Measurements from ENCODE around the gene MEN1.

MEN1 gene

DNA sequence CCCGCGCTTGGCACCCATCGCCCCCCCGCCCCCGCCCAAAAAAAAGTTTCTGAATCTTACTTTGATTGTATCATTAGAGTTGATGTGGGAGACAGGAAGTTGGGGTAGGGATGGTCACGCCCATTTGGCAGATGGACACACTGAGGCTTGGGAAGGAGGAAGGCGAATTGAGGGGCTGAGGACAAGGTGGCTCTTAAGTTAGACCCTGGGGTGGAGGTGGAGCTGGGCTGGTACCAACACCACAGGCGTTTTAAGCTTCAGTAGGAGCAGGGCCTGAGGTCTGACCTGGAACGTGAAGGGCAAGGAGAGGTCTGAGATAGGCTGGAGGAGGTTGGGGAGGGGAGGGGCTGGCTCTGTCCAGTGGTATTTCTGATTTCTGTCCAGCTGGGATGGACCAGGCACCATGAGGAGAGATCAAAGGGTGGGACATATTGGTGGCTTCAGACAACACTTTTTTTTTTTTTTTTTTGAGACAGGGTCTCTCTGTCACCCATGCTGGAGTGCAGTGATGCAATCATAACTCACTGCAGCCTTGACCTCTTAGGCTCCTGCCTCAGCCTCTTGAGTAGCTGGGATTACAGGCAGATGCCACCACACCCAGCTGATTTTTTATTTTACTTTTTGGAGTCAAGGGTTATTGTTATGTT is 34.9 kb upstream of the MEN1 start:
- no peak for DNase-seq

DNA sequence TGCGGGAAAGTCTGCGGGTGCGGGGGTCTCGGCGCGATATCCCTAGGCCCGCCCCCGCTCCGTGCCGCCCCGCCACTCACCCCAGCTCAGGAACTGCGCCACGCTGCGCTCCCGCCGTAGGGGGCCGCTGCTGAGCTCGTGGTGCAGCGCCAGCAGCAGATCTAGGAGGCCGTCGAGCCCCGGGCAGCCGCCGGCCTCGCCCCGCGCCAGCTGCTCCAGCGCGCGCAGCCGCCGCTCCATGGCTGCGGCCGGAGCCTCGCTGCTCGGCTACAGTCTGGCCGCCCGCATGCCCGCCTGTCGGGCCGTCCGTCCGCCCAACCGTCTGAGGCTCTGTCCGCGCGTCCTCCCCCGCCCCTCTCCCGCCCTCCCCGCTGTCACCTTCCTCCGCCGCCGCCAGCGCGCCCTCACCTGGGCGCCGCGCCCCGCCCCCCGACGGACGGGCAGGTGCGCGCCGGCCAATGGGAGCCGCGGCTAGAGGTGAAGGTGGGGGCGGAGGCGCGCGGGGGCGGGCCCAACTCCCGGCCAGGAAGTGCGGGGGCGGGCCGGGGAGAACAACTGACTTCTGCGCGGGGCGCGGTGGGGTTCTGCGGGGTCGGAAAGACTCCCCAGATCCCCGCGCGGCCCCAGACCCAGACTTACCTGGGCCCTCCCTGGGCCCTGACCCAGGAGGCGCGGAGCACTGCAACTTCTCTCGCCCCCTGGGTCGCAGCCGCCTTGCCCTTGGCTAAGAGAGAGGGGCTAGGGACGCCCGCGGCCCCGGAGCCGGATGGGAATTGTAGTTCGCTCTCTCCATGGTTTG is 34.2 kb upstream of the MEN1 start, which contains the start of gene CDC42BPG:
CDC42BPG (minus strand) TSS at position 324 of the 799 bp plus-strand sequence; CDS start at position 240, 84 bp downstream.
- DNase-seq = peak; percentile 81

DNA sequence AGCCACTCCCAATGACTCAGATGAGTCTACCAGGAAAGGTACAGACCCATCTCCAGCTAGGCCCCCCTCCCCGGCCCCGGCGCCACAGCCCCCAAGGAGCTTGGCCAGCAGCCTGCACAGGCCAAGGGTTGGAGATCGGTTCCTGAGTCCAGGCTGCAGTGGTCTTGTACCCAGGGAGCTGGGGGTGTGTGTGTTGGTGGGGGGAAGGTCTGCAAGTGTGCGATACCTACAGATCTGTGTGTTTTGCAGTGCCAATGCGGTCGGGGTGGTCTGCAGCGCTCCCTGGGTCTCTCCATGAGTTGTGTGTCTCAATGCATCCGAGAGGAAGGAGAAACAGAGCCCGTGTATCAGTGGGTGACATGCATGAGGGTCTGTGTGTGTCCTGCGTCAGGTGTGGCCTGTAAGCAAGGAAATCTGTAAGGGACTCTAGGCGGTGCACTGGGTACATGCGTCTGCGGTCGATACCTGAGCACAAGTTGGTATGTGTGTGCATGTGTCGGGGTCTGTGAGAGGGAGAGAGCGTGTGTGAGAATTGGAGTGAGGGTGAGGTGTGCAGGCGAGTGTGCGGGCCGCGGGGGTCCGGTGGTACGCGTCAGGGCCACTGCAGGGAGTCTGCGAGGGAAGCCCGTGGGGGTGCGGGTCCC is 33.5 kb upstream of the MEN1 start:
- no peak for DNase-seq

DNA sequence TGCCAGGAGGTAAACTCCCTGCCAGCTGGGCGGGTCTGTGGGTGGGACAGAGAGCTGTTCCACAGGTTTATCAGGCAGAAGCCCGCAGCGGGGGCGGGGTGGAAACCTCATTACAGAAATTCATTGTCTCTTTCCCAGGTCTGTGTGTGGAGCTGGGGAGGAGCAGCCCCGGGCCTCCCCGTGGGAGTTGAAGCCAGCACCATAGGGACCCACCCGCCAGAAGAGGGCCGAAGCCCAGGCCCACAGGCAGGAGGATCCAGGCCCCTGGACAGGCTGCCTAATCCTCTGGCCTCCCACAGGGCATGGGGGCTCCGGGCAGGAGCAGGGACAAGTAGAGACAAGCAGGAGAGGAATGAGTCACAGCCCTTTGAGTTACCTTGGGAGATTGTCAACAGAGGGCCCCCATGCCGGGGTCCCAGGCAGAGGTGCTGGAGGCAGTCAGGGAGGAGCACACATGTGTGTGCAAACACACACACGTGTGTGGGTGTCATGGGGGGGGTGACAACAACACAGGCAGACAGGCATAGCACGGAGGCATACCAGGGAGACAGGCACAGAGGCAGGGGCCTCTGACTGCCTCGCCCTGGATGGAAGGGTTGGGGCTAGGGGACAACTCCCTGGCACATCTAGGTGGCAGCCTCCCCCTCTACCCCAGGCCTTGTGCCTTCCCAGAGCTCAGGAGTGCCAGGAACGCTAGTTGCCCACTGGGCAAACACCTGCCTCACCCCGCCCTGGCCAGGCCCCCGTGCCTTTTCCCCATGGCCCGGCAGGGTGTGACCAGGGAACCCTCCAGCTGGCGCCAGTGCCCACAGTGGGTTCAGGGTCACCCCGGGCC is 32.7 kb upstream of the MEN1 start:
- DNase-seq = no peak

DNA sequence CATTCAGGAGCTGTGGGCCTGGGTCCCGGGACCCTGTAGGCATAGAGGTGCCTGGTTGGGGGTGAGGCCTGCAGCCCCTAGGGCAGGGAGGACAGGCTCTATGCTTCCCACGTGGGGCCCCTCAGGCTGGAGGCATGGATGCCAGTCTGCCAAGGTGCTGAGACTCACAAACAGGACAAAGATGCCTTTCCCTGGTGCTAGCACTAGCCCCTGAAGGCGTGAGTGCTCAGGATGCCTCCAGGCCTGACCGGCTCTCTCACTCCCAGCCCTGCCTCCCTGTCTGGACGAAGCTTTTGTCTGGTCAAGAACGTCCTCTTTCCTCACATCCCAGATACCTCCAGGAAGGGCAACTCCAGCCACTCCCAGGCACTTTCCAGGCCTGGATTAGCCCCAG is 32.0 kb upstream of the MEN1 start:
- DNase-seq = no peak

DNA sequence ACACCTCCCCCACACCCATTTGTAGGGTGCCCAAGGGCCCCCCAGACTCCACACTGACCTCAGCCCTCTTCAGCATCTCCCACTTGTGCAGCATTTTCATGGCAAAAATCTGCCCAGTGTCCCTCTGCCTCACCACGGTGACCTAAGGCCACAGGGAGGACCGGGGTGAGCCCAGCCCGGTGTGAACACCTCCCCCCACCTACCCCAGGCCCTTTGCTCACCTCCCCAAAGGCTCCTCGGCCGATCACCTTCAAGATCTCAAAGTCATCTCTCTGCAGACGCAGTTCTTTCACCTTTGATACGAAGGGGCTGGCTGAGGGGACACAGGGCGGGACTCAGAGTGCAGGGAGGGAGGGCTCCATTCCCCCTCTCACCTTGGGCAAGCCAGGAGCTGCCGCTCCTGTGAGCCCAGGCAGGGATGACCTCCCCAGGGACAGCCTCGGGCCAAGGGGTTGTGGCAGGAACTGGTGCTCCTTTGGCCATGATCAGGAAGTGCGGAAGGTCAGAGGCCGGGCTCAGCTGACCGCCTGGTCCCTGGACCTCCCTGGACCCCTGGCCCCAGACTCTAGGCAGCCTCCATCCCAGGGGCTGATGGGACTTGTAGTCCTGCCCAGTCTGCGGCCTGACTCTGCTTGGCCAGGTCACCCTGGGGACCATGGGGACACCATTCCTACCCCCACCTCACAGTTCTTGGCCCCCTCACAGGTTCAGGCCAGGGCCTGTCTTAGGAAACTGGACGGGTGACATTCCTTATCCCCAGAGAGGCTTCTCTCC is 31.4 kb upstream of the MEN1 start:
- DNase-seq = no peak

DNA sequence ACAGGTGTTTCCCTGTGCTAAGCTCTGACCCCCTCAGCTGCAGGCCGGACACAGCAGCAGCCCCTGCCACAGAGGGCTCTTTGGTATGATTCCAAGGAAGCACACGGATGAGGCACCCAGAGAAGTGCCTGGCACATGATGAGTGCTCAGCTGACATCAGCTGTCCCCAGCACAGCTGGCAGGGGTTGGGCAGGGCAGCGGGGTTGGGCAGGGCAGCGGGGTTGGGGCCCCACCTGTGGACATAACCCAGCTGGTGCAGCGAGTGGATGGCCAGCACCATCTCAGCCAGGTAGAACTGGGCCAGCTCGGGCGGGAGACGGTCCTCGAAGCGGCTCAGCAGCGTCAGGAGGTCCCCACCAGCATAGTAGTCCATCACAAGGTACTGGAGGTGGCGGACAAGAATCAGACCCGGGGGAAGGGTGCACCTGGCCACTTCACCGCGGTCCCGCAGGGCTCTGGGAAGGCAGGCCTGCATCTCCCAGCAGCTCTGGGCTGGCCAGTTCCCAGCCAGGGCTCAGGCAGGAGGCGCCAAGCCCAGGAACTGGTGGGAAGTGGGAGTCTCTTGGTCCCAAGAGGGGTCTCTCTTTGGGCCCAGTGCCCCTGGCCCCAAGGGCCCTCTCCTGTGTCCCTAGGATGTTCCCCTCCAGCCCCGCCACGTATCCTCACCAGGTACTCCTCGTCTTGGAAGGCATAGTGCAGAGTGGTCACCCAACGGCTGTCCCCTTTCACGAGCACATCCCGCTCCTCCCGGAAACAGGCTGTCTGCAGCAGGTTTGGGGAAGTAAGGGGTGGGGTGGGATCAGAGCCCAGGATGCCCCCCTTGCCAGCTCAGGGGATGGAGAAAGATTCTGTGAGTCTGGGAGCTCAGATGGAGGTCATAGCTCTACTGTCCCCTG is 29.8 kb upstream of the MEN1 start:
- DNase-seq = peak; percentile 16

DNA sequence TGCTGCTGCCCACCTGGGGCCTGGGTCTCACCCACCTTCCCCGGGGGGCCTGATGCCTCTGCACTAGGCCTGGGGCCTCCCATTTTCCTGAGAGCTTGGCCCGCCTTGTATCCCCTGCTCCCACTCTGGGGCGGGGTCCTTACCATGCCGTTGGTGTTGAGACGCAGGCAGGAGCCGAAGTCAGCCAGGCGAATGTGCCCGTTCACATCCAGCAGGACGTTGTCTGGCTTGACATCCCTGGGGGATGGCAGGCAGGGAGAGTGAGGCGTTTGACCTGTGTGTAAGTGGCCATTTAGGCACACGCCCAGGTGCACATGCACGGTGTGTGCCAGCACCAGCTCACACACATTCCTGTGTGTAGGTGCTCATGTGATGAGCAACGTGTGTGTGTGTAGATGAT is 29.0 kb upstream of the MEN1 start:
- DNase-seq = no peak

DNA sequence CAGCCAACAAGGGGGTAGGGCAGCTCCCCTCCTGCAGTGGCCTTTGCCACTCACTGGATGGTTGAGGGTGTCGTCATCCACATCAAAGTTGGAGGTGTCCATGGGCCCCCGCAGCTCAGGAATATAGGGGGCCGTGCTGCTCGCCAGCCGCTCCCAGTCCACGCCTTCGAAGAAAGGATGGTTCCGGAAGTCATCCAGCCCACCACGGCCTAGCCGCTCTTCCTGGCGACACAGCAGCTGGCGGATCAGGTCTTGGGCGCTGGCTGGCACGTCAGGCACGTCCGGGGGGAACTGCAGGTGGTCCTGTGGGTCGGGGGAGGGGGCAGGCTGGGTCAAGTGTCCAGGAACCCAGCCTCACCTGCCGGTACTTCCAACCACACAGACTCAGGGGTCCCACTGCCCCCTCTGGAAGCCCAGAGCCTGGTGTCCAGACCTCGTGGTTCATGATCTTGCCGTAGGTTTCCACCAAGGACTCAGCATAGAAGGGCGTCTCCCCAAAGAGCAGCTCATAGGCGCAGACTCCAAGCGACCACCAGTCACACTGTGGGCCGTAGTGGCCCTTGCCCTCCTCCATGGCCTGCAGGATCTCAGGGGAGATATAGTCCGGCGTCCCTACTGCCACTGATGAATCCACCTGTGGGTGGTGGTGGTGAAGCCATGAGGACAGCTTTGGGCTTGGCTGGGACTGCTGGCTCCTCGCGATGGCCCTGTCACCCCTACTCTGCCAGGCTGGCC is 28.4 kb upstream of the MEN1 start:
- DNase-seq = peak; percentile 9

DNA sequence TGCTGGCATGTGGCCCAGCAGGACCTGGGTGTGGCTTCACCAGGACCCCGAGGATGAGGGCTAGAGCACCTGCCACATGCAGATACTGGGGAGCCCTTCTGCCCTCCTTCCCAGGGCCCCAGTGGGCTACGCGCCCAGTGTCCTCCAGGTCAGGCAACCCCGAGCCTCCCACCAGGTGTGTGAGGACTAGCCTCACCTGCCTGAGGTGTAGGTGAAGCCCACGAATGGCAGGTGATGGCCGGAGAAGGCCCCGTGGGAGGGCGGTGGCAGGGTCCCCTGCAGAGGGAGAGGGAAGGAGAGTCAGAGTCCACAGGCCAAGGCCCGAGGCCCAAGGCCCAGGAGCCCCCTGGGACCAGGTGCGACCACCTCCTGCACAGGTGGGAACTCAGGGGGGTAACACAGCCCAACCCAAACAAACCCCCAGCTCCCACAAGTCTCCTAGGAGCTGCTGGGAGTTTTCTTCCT is 27.6 kb upstream of the MEN1 start:
- no peak for DNase-seq

DNA sequence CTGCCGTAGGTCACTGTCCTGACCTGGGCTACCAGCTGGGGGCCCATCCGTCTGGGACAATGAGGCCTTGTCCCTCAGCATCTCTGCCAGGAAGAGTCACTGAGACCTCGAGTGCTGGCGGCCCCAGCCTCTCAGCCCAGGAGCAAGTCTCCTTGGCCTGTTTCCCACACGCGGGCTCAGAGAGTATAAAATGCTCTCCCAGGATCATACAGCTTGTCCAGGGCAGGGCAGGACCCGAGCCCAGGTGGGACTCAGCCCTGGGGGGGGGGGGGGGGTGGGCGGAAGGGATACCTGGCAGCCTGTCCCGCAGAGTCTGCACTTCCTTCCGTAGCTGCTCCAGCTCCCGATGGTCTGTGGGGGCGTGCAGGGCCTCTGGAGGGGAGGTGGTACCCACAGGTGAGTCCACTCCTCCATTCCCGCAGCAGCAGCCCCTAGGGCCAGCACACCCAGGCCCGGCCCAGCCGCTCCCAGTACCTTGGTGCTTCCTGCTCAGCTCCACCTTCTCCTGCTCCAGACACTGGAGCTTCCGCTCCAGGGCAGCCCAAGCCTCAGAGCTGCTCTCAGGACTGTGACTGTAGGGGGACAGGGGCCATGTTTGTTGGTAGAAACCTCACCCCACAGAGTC is 26.2 kb upstream of the MEN1 start:
- no peak for DNase-seq

DNA sequence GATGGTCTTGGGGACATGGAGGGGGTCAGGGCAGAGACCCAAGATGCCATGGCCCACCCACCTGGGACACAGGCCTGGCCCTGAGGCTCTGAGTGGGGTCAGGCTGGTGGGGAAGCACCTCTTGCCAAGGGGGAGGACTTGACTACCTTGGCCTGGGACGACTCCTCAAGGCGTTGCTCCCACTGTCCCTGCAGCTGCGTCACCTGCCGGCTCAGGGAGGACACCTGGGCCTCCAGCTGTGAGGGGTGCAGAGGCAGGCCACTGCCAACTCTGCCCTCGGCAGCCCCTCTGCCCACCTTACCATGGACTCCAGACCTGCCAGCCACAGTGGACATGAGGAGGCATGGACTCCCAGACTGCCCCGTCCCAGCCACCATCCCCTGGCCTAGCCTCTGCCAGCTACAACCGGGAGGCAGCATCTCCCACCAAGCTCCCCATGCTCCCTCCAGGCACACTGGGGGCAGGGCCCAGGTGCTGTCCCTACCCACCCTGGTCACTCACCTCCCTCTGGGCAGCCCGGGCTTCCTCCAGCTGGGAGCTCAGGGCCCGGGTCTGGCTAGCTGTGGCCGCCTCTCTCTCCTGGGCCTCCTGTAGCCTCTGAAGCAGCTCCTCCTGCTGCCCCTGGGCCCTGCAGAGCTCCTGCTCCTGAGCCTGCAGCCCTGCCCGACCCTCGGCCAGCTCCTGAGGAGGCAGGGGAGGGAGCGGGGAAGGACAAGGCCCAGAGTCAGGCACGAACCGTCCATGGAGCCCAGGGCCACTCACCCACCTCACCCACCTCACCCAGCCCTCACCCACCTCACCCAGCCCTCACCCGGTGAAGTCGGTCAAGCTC is 25.5 kb upstream of the MEN1 start:
- DNase-seq = no peak

DNA sequence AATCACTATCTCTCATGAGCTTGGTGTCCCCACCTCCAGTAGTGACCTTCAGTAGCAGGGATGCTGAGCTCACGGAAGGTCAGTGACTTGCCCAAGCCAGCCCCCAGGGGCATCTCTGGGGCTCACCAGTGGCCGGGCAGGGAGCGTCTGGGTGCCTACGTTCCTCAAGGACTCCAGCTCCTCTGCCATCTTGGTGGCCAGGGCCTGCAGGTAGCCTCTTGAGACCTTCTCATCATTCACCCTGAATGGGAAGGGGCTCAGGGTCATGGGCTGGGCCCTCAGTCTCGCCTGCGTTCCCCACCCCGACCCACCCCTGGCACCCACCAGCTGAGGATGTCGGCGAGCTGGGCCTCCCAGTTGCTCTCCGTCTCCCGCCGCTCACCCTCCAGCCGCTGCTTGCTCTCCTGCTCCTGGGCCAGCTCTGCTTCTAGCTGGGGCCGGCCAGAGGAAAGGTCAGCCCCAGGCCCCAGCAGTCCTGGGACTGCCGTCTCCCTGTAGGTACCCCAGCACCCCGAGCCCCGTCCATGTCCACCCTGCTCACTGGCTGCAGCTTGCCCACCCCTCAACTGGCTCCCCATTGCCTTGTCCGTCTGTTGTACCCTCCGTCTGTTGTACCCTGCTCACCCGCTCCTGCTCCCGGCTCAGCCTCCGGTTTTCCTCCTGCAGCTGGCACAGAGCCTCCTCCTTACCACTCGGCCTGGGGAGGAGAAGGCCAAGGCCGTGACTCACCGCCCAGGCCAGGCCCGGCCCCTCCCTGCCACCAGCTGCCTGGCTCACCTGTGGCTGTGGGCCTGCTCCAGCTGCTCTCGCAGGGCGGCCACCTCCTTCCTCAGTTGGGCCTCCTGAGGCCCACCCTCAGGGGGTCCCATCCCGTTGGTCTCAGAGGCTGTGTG is 24.6 kb upstream of the MEN1 start:
- DNase-seq = no peak

DNA sequence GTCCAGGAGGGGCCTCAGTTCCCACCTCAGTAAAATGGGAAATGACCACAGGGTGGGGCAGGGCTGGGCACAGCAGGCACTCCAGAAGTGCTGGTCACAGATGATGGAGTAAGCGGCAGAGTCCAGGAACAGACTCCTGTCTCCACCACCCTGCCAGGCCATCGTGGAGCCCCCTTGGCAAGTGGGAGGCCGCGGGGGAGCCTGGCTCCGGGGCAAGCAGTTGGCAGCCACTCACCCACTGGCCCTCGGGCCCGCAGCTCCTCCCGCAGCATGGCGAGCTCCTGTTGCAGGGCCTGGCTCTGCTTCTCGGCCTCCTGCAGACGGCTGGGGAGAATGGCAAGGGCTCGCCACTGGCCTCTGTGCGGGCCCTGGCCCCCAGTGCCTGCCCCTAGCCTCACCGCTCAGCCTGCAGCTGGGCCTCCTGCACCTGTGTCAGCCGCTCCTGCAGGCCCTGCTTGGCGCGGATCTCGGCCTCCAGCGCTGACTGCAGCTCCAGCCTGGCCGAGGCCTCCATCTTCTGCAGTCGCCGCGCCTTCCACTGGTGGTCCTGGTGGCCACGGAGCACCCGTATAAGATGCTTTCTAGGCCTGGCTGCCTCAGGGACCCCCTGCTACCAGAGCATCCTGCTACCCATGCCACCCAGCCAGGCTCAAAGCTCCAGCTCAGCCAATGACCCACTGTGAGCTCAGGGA is 23.8 kb upstream of the MEN1 start:
- DNase-seq = no peak

DNA sequence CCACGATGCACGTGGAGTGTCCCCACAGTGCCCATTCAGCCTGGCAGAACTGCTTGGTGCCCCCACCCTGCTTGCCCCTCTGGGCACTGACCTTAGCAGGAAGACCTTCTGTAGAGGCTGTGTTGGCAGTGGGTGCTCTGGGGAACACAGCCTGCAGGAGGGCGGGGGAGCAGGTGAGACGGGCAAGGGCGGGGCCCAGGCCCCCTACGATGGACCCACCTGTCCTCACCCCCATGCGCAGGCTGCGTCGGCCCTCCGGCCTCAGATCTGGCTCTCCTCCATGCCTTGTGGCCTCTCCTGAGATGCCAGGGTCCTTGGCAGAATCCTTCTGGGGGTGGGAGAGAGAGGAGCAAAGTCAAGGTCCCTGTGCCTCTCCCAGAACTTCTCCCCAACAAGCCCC is 23.2 kb upstream of the MEN1 start:
- no peak for DNase-seq

DNA sequence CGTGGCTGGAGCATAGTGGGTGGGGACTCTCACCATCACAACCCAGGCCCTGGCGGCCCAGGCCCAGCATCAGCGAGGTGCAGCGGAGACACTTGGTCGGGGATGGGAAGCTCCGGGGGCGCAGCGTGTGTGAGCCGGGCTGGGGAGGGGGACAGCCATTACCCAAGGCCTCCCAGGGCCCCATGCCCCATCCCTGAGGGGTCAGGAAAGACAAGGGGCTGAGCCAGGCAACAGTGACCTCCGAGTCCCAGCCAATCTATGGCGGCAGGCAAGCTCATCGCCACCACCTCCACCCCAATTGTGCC is 22.8 kb upstream of the MEN1 start:
- no peak for DNase-seq

DNA sequence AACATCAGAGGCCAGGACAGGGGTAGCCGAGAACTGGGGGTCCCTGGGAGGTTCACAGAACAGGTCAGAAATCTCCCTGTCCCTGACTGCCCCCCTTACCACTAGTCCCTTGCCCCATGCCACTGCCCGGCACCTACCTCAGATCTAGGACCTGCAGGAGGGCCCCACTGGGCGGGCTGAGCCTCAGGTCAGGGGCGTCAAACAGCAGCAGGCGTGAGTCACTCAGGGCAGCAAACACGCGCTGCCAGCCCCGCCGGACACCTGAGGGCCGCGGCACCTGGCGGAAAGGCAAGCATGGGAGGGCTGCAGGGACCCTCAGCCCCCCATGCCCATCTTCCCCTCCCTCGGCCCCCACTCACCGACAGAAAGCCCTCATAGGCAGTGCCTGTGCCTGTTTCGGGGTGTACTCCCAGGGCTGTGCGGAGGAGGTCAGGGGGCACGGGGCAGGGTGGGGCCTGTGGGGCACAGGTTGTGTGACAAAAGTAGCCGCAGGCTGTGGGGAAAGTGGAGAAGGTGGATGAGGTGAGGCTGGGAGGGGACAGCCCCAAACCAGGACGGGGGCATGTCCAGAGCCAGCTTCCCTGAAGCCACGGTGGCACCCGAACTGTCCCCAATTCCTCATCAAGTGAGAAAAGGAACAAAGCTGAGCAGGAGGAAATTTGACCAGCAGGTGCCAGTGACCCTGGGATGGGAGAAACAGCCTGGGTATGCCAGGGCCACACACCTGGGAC is 22.3 kb upstream of the MEN1 start:
- no peak for DNase-seq

Data from CD4-positive, alpha-beta T cell treated with Interleukin-15 for 1 hour (primary cell).